GM12878 (cell line): ENCODE results near the gene PUSL1. TPM values are rescaled to one million over a fixed set of nuclear protein-coding genes. Genes with fewer than 3 reads are reported as not detected.

Source experiments
- ATAC-seq: fragments of 200-7000 bp; cut with Tn5 transposase; 3 replicates; pipeline ENCODE4 v1.9.1; 2020; ENCODE audit warnings: mild to moderate bottlenecking, moderate library complexity
- BruUV-seq: library from RNA; stranded (reverse); fragments of 400-500 nt; replicated peaks from 2 replicates; lab custom pipeline; 2021; lab: Mats Ljungman, UMichigan
- CTCF ChIA-PET: fragments of 300-600 bp; sonication (Branson Sonifier 250); formaldehyde crosslinking; extraction: SDS; loops from one replicate; lab custom pipeline; 2021; ENCODE audit warnings: inconsistent platforms; lab: Yijun Ruan, JAX
- POLR2A ChIA-PET: fragments of 350-600 bp; formaldehyde crosslinking; extraction: SDS; loops from one replicate; lab custom pipeline; 2021; ENCODE audit warnings: inconsistent platforms; lab: Charles Lee
- RAD21 ChIA-PET: fragments of 300-600 bp; sonication (Branson Sonifier 250); formaldehyde crosslinking; loops from one replicate; lab custom pipeline; 2023; ENCODE audit warnings: antibody characterized with exemption; ENCODE audit not compliant: unreplicated experiment; lab: Charles Lee
- SMC1A ChIA-PET: fragments of 300-600 bp; sonication (Branson Sonifier 250); formaldehyde crosslinking; loops from one replicate; lab custom pipeline; 2023; ENCODE audit not compliant: unreplicated experiment, uncharacterized antibody; lab: Charles Lee
- DNase-seq: peaks from one replicate; pipeline ENCODE4 v3.0.0-alpha.2; 2011; ENCODE audit warnings: low read depth, low spot score
- FAIRE-seq: peaks from 3 replicates; lab custom pipeline; 2011; peaks lifted over from hg19 to GRCh38; lab: Jason Lieb, UNC
- H2AFZ ChIP-seq: 2 replicates; pipeline ENCODE4 v1.6.0; 2011; ENCODE audit warnings: low read depth, low read length, control low read depth; ENCODE audit not compliant: control insufficient read depth
- H3K27ac ChIP-seq: 2 replicates; pipeline ENCODE4 v1.5.1; 2011; ENCODE audit warnings: control low read depth; ENCODE audit not compliant: control insufficient read depth, insufficient read depth
- H3K27me3 ChIP-seq, 2 experiments: replicated peaks in 1 of 2; 2 replicates each; pipeline versions ENCODE4 v1.6.0 to v1.6.1; 2011; ENCODE audit warnings: low read length in 1 of 2; ENCODE audit not compliant: control insufficient read depth in 2 of 2, insufficient read depth in 2 of 2
- H3K36me3 ChIP-seq, 2 experiments: 2 replicates each; pipeline ENCODE4 v1.5.1; 2011; ENCODE audit warnings: low read length in 1 of 2; ENCODE audit not compliant: control insufficient read depth in 2 of 2, insufficient read depth in 2 of 2
- H3K4me1 ChIP-seq: 2 replicates; pipeline ENCODE4 v1.6.1; 2011; ENCODE audit warnings: mild to moderate bottlenecking, low read length, moderate library complexity, mixed read lengths; ENCODE audit not compliant: control insufficient read depth, insufficient read depth
- H3K4me2 ChIP-seq: 2 replicates; pipeline ENCODE4 v1.6.0; 2011; ENCODE audit warnings: control low read depth; ENCODE audit not compliant: control insufficient read depth, insufficient read depth
- H3K4me3 ChIP-seq: fragments of 200-600 bp; sonication (generic); 2 replicates; pipeline ENCODE4 v1.5.1; 2016
- H3K79me2 ChIP-seq: 2 replicates; pipeline ENCODE4 v1.6.0; 2011; ENCODE audit warnings: low read length; ENCODE audit not compliant: control insufficient read depth, insufficient read depth
- H3K9ac ChIP-seq: 2 replicates; pipeline ENCODE4 v1.8.0; 2011; ENCODE audit warnings: low read length, control low read depth, mixed read lengths; ENCODE audit not compliant: control insufficient read depth, insufficient read depth
- H3K9me3 ChIP-seq: replicated peaks from 3 replicates; pipeline ENCODE4 v1.5.1; 2011; ENCODE audit warnings: mild to moderate bottlenecking, low read length; ENCODE audit not compliant: control insufficient read depth, insufficient read depth
- H4K20me1 ChIP-seq: 2 replicates; pipeline ENCODE4 v1.6.0; 2011; ENCODE audit not compliant: control insufficient read depth, insufficient read depth
- CBFB ChIP-seq: IDR thresholded peaks from 2 replicates; pipeline ENCODE4 v1.6.1; 2016; ENCODE audit warnings: antibody characterized with exemption, low read depth
- FOS ChIP-seq: IDR thresholded peaks from 3 replicates; pipeline ENCODE4 v1.6.1; 2011; ENCODE audit warnings: borderline replicate concordance; ENCODE audit not compliant: insufficient read length; ENCODE audit errors: extremely low read depth
- HCFC1 ChIP-seq: fragments of 150-350 bp; IDR thresholded peaks from 2 replicates; pipeline ENCODE4 v1.6.1; 2014; ENCODE audit warnings: low read length
- NBN ChIP-seq: fragments of 450-650 bp; IDR thresholded peaks from 2 replicates; pipeline ENCODE4 v1.6.1; 2016
- NFIC ChIP-seq: IDR thresholded peaks from 2 replicates; pipeline ENCODE4 v1.6.1; 2012; ENCODE audit warnings: low read depth, mild to moderate bottlenecking, inconsistent platforms, low read length, moderate library complexity
- NR2C1 ChIP-seq: fragments of 450-650 bp; IDR thresholded peaks from 2 replicates; pipeline ENCODE4 v1.6.1; 2017; ENCODE audit warnings: antibody characterized with exemption, mild to moderate bottlenecking, moderate library complexity
- POLR2A ChIP-seq: IDR thresholded peaks from 2 replicates; pipeline ENCODE4 v1.6.1; 2011; ENCODE audit warnings: low read depth, mild to moderate bottlenecking, low read length
- RAD51 ChIP-seq: fragments of 450-650 bp; IDR thresholded peaks from 2 replicates; pipeline ENCODE4 v1.6.1; 2016; ENCODE audit warnings: moderate library complexity, mild to moderate bottlenecking, inconsistent platforms
- RBBP5 ChIP-seq: fragments of 200-600 bp; sonication (generic); conservative IDR thresholded peaks from 2 replicates; pipeline ENCODE4 v1.6.1; 2016
- TCF12 ChIP-seq: IDR thresholded peaks from 2 replicates; pipeline ENCODE4 v1.6.1; 2011; ENCODE audit warnings: low read depth, mild to moderate bottlenecking, low read length
- ZNF24 ChIP-seq: fragments of 450-650 bp; IDR thresholded peaks from 2 replicates; pipeline ENCODE4 v1.6.1; 2017; ENCODE audit warnings: antibody characterized with exemption, mild to moderate bottlenecking
- ZSCAN29 ChIP-seq: fragments of 450-650 bp; IDR thresholded peaks from 2 replicates; pipeline ENCODE4 v1.6.1; 2017; ENCODE audit warnings: mild to moderate bottlenecking, moderate library complexity
- WGBS: methylation state at CpG from one replicate; pipeline ENCODE4 v1.1.6; 2016; ENCODE audit warnings: low lambda C conversion rate; ENCODE audit not compliant: insufficient replicate concordance, insufficient coverage; ENCODE audit errors: missing lambda C conversion rate; 5-methylcytosine and 5-hydroxymethylcytosine counted together
- in situ Hi-C: fragments of 300-500 bp; cut with MboI; formaldehyde crosslinking; loops from 9 replicates; pipeline ENCODE4 v1.14.3; 2018; ENCODE audit warnings: mixed read lengths
- intact Hi-C: fragments of 100-400 bp; cut with micrococcal nuclease; formaldehyde crosslinking; loops from one replicate; pipeline ENCODE4 v1.14.2; 2022; ENCODE audit not compliant: unreplicated experiment
- polyA plus RNA-seq, 11 experiments: library from polyadenylated mRNA; depleted of rRNA in 4 of 11; unstranded in 6 of 11; stranded (reverse) in 5 of 11; fragments of >200 nt; fragmentation: Nextera tagmentation in 4 of 11; fragmentation: Illumina TruSeq in 1 of 11; extraction: Ambion mirVana in 4 of 11; extraction: Trizol in 1 of 11; gene quantifications; 1 replicate in 1 of 11; 2 replicates in 10 of 11; pipeline versions ENCODE4 v1.2.1 to v1.2.3, GENCODE V29; 2011 to 2016; ENCODE audit warnings: inconsistent platforms in 2 of 11, missing spikeins in 2 of 11, low read depth in 1 of 11
- total RNA-seq, 4 experiments: library from RNA; depleted of rRNA in 3 of 4; stranded (reverse); fragments of >200 nt in 3 of 4; fragmentation: Illumina TruSeq in 1 of 4; extraction: Trizol in 1 of 4; gene quantifications; 2 replicates each; pipeline versions ENCODE4 v1.2.1 to v1.2.3, GENCODE V29; 2013 to 2021
- TF ChIP-seq, protein P1 (sequence below): fragments of 450-650 bp; IDR thresholded peaks from 2 replicates; pipeline ENCODE4 v1.6.1; 2014; ENCODE audit warnings: mild to moderate bottlenecking
- TF ChIP-seq, protein P2 (sequence below): fragments of 450-650 bp; formaldehyde crosslinking; IDR thresholded peaks from 2 replicates; pipeline ENCODE4 v1.4.0; 2020; ENCODE audit warnings: mild to moderate bottlenecking, moderate library complexity

The PUSL1 gene
- total and polyA plus RNA-seq, 10 of the 15 experiments (the other 5 are each of a cell fraction or from before 2014, with no cell fraction given): 0.16 to 28.4 (median 15.1) TPM

DNA sequence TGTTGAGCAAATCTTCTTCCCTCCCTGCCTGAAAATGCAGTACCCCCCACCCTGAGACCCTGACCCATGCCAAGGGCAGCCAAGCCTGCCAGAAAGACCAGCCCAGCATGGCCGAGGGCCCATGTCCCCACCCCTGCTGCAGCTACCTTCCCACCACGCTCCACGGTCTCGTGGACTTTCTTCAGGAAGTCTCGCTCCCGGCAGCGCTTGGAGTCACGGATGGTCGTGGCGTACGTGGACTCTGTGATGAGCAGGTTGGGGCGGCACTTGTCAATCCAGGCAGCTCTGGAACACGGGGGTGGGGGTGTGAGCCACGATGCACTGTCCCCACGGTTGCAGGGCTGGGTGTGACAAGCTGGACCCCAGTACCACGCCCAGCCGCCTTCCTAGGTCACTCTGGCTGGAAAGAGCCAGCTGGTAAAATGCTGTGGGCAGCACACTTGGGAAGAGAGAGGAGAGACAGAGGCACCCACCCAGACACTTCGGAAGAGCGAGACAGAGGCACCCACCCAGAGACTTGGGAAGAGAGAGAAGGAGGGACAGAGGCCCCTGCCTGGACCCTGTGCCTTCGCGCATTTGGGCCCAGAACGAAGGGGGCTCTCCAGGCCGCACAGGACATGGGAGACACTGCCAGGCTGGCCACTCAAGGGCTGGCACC is 6.4 kb downstream of the PUSL1 start:
- POLR2A ChIA-PET: no interaction called here
- 92% methylated on average over 23 of the region's 23 CpGs for WGBS

DNA sequence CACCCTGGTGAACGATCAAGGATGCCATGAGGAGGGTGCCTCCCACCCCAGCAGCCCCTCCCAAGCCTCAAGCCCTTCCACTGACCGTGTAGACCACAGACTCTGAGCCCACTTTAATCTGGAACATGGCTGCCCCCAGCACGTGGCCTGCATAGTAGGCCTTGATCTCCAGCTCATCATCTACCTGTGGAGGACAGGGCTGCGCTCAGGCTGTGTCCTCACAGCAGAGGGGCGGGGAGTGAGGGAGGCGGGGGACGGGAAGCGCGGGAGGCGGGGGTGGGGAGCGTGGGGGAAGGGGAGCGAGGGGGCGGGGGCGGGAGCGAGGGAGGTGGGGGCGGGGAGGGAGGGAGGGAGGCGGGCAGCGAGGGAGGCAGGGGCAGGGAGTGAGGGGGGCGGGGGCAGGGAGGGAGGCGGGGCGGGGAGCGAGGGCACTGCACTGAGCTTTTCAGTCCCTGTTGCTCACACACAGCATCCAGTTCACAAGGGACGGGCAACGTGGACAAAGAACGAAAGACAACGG is 7.1 kb downstream of the PUSL1 start:
- H4K20me1 ChIP-seq: no peaks in the 10 kb centered on the region; the same call in 1 of the 2 replicates
- in situ Hi-C loops: no loop called here
- TF ChIP-seq NBN: no peak
- no peak for TF ChIP-seq CBFB
- TF ChIP-seq HCFC1: no peak
- no peak for TF ChIP-seq NFIC
- TF ChIP-seq, protein P1, sequence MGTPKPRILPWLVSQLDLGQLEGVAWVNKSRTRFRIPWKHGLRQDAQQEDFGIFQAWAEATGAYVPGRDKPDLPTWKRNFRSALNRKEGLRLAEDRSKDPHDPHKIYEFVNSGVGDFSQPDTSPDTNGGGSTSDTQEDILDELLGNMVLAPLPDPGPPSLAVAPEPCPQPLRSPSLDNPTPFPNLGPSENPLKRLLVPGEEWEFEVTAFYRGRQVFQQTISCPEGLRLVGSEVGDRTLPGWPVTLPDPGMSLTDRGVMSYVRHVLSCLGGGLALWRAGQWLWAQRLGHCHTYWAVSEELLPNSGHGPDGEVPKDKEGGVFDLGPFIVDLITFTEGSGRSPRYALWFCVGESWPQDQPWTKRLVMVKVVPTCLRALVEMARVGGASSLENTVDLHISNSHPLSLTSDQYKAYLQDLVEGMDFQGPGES: no peak
- TF ChIP-seq TCF12: no peak
- TF ChIP-seq ZNF24: no peak
- no peak for TF ChIP-seq FOS
- TF ChIP-seq ZSCAN29: no peak
- no peak for TF ChIP-seq RBBP5
- TF ChIP-seq POLR2A: no peak
- TF ChIP-seq RAD51: no peak
- no peak for TF ChIP-seq NR2C1
- TF ChIP-seq, protein P2, sequence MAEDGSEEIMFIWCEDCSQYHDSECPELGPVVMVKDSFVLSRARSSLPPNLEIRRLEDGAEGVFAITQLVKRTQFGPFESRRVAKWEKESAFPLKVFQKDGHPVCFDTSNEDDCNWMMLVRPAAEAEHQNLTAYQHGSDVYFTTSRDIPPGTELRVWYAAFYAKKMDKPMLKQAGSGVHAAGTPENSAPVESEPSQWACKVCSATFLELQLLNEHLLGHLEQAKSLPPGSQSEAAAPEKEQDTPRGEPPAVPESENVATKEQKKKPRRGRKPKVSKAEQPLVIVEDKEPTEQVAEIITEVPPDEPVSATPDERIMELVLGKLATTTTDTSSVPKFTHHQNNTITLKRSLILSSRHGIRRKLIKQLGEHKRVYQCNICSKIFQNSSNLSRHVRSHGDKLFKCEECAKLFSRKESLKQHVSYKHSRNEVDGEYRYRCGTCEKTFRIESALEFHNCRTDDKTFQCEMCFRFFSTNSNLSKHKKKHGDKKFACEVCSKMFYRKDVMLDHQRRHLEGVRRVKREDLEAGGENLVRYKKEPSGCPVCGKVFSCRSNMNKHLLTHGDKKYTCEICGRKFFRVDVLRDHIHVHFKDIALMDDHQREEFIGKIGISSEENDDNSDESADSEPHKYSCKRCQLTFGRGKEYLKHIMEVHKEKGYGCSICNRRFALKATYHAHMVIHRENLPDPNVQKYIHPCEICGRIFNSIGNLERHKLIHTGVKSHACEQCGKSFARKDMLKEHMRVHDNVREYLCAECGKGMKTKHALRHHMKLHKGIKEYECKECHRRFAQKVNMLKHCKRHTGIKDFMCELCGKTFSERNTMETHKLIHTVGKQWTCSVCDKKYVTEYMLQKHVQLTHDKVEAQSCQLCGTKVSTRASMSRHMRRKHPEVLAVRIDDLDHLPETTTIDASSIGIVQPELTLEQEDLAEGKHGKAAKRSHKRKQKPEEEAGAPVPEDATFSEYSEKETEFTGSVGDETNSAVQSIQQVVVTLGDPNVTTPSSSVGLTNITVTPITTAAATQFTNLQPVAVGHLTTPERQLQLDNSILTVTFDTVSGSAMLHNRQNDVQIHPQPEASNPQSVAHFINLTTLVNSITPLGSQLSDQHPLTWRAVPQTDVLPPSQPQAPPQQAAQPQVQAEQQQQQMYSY (CRISPR knock-in tag): no peak

More for the DNA sequence above, 6.4 kb downstream of the PUSL1 start:
- H2AFZ ChIP-seq: no peak overlapping the region
- no peaks in the 10 kb centered on the region; the same call in 1 of the 2 replicates for H4K20me1 ChIP-seq
- H3K4me3 ChIP-seq: no peak overlapping the region
- H3K27ac ChIP-seq: no peak overlapping the region
- H3K27me3 ChIP-seq: no peaks in the 10 kb centered on the region
- no peak overlapping the region for H3K9ac ChIP-seq
- ChIA-PET RAD21 (no interaction called here), SMC1A (no interaction called here), CTCF (no interaction called here)
- H3K36me3 ChIP-seq: peaks cover 3 to 40% of the 10 kb centered on the region in 2 experiments; a peak in 3 of 4 replicates
- ATAC-seq (no peak), FAIRE-seq (no peak), DNase-seq (no peak)
- H3K79me2 ChIP-seq: peaks cover 2% of the 10 kb centered on the region; the same call in 1 of the 2 replicates
- intact Hi-C loops (no loop called here), in situ Hi-C loops (no loop called here)
- H3K4me1 ChIP-seq: no peaks in the 10 kb centered on the region
- no peak overlapping the region for H3K4me2 ChIP-seq
- BruUV-seq: no TSS peak
- peak; percentile 47 for TF ChIP-seq POLR2A
- TF ChIP-seq HCFC1: no peak
- TF ChIP-seq, all 136 proteins: peak for 1
- no peaks in the 10 kb centered on the region for H3K9me3 ChIP-seq

More for the DNA sequence above, 7.1 kb downstream of the PUSL1 start:
- Histone ChIP-seq H3K4me1 (no peaks in the 10 kb centered on the region), H3K79me2 (peaks cover 2% of the 10 kb centered on the region; the same call in 1 of the 2 replicates), H3K27me3 (no peaks in the 10 kb centered on the region), H2AFZ (no peak overlapping the region), H3K4me2 (no peak overlapping the region), H3K9ac (no peak overlapping the region), H3K27ac (no peak overlapping the region), H3K9me3 (no peaks in the 10 kb centered on the region), H3K4me3 (no peak overlapping the region), H3K36me3 (peaks cover 3 to 42% of the 10 kb centered on the region in 2 experiments; a peak in 3 of 4 replicates)
- WGBS: 82% methylated on average over 8 of the region's 26 CpGs
- intact Hi-C loops: no loop called here
- no peak for DNase-seq
- no TSS peak for BruUV-seq
- ChIA-PET RAD21 (no interaction called here), SMC1A (no interaction called here), POLR2A (no interaction called here), CTCF (no interaction called here)
- FAIRE-seq: no peak
- ATAC-seq: no peak
